Measurements from ENCODE around the gene KRTAP10-12. TPM values are rescaled to one million over a fixed set of nuclear protein-coding genes. Genes with fewer than 3 reads are reported as not detected.
"Not testable (repeated sequence)": the region's sequence is repeated elsewhere in the genome, so short reads cannot be mapped to it uniquely, and the experiment has no call there.

KRTAP10-12 gene
- total RNA-seq, 1 donor from 2014 or later = not detected

GRCh38 chr21:44658913-44659595, 37.9 kb upstream of the KRTAP10-12 start:
- Mint-ChIP-seq H3K36me3 (ENCODE audit: low read depth, unreplicated experiment) (peaks cover 2% of the 10 kb centered on the region), H3K27me3 (ENCODE audit: low read depth, unreplicated experiment) (peaks cover 23% of the 10 kb centered on the region), H3K9me3 (ENCODE audit: unreplicated experiment) (peaks cover 29% of the 10 kb centered on the region), H3K4me3 (ENCODE audit: unreplicated experiment) (peak overlapping the region; percentile 40), H3K27ac (ENCODE audit: unreplicated experiment) (peak overlapping the region; percentile 11), H3K4me1 (ENCODE audit: low read depth, unreplicated experiment) (peaks cover 7% of the 10 kb centered on the region)
- DNase-seq (ENCODE audit: low read depth) (no peak), FAIRE-seq (no peak)
- no peaks in the 10 kb centered on the region for H3K79me2 ChIP-seq (ENCODE audit: insufficient read depth, low read length)
- H3K4me3 ChIP-seq (ENCODE audit: insufficient read depth, low read depth, low read length) = no peak overlapping the region
- H3K4me1 ChIP-seq (ENCODE audit: insufficient read depth, low read length) = no peaks in the 10 kb centered on the region
- H3K4me2 ChIP-seq (ENCODE audit: low read length) = no peak overlapping the region
- no peaks in the 10 kb centered on the region for H3K9me3 ChIP-seq (ENCODE audit: insufficient read depth, low read depth, low read length)
- no peaks in the 10 kb centered on the region for H3K27me3 ChIP-seq (ENCODE audit: insufficient read depth, low read length)
- no peaks in the 10 kb centered on the region for H4K20me1 ChIP-seq (ENCODE audit: insufficient read depth, low read length)
- no peak overlapping the region for H2AFZ ChIP-seq (ENCODE audit: low read depth, low read length)
- H3K9ac ChIP-seq (ENCODE audit: low read length) = no peak overlapping the region
- H3K27ac ChIP-seq (ENCODE audit: low read depth, low read length) = no peak overlapping the region
- TF ChIP-seq CTCF (IDR thresholded peaks at IDR 0.05; ENCODE audit: insufficient read depth, low read depth, low read length) = no peak
- TF ChIP-seq EZH2 (IDR thresholded peaks at IDR 0.05; ENCODE audit: insufficient read depth, low read length) = no peak
- no peaks in the 10 kb centered on the region for H3K36me3 ChIP-seq (ENCODE audit: insufficient read depth, low read length)

- H3K9me3 Mint-ChIP-seq (ENCODE audit: unreplicated experiment) = peaks cover 15% of the 10 kb centered on the region
- not testable (repeated sequence) for H3K27me3 ChIP-seq (ENCODE audit: insufficient read depth, low read length); H3K27ac ChIP-seq (ENCODE audit: low read depth, low read length); H3K4me1 ChIP-seq (ENCODE audit: insufficient read depth, low read length); FAIRE-seq; H3K4me2 ChIP-seq (ENCODE audit: low read length); H3K9me3 ChIP-seq (ENCODE audit: insufficient read depth, low read depth, low read length); H3K4me1 Mint-ChIP-seq (ENCODE audit: low read depth, unreplicated experiment); H3K9ac ChIP-seq (ENCODE audit: low read length); H4K20me1 ChIP-seq (ENCODE audit: insufficient read depth, low read length); DNase-seq (ENCODE audit: low read depth); H3K27ac Mint-ChIP-seq (ENCODE audit: unreplicated experiment); H3K36me3 Mint-ChIP-seq (ENCODE audit: low read depth, unreplicated experiment); H3K4me3 ChIP-seq (ENCODE audit: insufficient read depth, low read depth, low read length); H2AFZ ChIP-seq (ENCODE audit: low read depth, low read length); H3K79me2 ChIP-seq (ENCODE audit: insufficient read depth, low read length); H3K36me3 ChIP-seq (ENCODE audit: insufficient read depth, low read length); H3K4me3 Mint-ChIP-seq (ENCODE audit: unreplicated experiment)
- H3K27me3 Mint-ChIP-seq (ENCODE audit: low read depth, unreplicated experiment) = peaks cover 19% of the 10 kb centered on the region
These were observed 35.4 kb upstream of the KRTAP10-12 start for GRCh38 chr21:44661567-44661966.

GRCh38 chr21:44664691-44665090, 32.3 kb upstream of the KRTAP10-12 start:
- no peaks in the 10 kb centered on the region for H4K20me1 ChIP-seq (ENCODE audit: insufficient read depth, low read length)
- no peak overlapping the region for H3K4me3 ChIP-seq (ENCODE audit: insufficient read depth, low read depth, low read length)
- FAIRE-seq (no peak), DNase-seq (ENCODE audit: low read depth) (no peak)
- Mint-ChIP-seq H3K27ac (ENCODE audit: unreplicated experiment) (no peak overlapping the region), H3K36me3 (ENCODE audit: low read depth, unreplicated experiment) (no peaks in the 10 kb centered on the region), H3K9me3 (ENCODE audit: unreplicated experiment) (peaks cover 14% of the 10 kb centered on the region), H3K27me3 (ENCODE audit: low read depth, unreplicated experiment) (peaks cover 10% of the 10 kb centered on the region), H3K4me1 (ENCODE audit: low read depth, unreplicated experiment) (no peaks in the 10 kb centered on the region), H3K4me3 (ENCODE audit: unreplicated experiment) (no peak overlapping the region)
- no peaks in the 10 kb centered on the region for H3K27me3 ChIP-seq (ENCODE audit: insufficient read depth, low read length)
- H3K79me2 ChIP-seq (ENCODE audit: insufficient read depth, low read length) = no peaks in the 10 kb centered on the region
- H3K27ac ChIP-seq (ENCODE audit: low read depth, low read length) = no peak overlapping the region
- no peak overlapping the region for H3K4me2 ChIP-seq (ENCODE audit: low read length)
- no peak for TF ChIP-seq EZH2 (IDR thresholded peaks at IDR 0.05; ENCODE audit: insufficient read depth, low read length)
- TF ChIP-seq CTCF (IDR thresholded peaks at IDR 0.05; ENCODE audit: insufficient read depth, low read depth, low read length) = no peak
- H3K36me3 ChIP-seq (ENCODE audit: insufficient read depth, low read length) = no peaks in the 10 kb centered on the region
- no peak overlapping the region for H3K9ac ChIP-seq (ENCODE audit: low read length)
- H3K9me3 ChIP-seq (ENCODE audit: insufficient read depth, low read depth, low read length) = peaks cover 4% of the 10 kb centered on the region
- no peaks in the 10 kb centered on the region for H3K4me1 ChIP-seq (ENCODE audit: insufficient read depth, low read length)
- no peak overlapping the region for H2AFZ ChIP-seq (ENCODE audit: low read depth, low read length)
